ENCODE results near the gene FAM222A.

FAM222A gene

DNA sequence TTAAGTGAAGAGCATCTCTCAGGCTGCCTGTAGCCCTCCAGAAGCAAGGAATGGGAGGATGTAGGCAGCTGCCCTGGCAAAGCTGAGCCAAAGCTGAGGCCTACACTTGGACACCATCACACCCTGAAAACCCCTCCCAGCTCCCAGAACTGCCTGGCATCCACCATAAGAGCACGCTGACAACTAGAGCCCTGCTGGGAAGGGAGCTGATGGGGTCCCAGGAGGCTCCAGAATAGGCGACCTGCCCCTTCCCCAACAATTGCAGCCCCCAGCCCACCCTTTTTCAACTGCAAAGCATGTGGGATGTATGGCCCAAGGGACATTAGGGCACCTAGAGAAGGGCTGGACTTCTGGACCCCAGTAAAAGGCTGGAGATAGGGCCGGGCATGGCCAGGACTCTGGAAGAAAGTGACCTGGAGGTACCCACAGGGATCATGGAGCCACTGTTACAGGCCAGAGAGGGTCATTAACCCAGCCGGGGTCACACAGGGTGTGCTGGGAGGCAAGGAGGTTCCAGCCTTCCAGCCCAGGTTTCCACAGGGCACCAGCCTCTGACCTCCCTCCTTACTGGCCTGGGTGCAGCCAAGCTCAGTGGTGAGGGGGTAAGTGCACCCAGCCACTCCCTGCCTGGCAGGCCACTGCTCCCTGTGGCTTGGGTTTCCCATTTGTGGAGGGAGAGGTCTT, 27.8 kb downstream of the FAM222A start:
- no peak for DNase-seq
- Histone ChIP-seq H4K20me1 (ENCODE audit: insufficient read depth, low read length) (no peaks in the 10 kb centered on the region), H2AFZ (ENCODE audit: low read length) (no peak overlapping the region), H3F3A (ENCODE audit: insufficient read depth, low read length) (no peaks in the 10 kb centered on the region), H3K4me2 (ENCODE audit: low read depth, low read length) (no peak overlapping the region), H3K9ac (ENCODE audit: low read length) (no peak overlapping the region), H3K4me1 (ENCODE audit: low read length) (no peaks in the 10 kb centered on the region), H3K27me3 (replicated peaks; ENCODE audit: insufficient read depth, low read length) (no peaks in the 10 kb centered on the region), H3K9me3 (replicated peaks; ENCODE audit: insufficient read depth, low read length) (no peaks in the 10 kb centered on the region), H3K79me2 (ENCODE audit: low read length) (no peaks in the 10 kb centered on the region), H3K36me3 (replicated peaks; ENCODE audit: insufficient read depth, low read length) (no peaks in the 10 kb centered on the region), H3K9me2 (replicated peaks; ENCODE audit: insufficient read depth, low read length) (no peaks in the 10 kb centered on the region), H3K27ac (ENCODE audit: low read length) (no peak overlapping the region), H3K4me3 (ENCODE audit: low read length) (no peak overlapping the region)
- no peak for TF ChIP-seq EZH2phosphoT487 (IDR thresholded peaks at IDR 0.05; ENCODE audit: low read length)
- TF ChIP-seq, protein P1, sequence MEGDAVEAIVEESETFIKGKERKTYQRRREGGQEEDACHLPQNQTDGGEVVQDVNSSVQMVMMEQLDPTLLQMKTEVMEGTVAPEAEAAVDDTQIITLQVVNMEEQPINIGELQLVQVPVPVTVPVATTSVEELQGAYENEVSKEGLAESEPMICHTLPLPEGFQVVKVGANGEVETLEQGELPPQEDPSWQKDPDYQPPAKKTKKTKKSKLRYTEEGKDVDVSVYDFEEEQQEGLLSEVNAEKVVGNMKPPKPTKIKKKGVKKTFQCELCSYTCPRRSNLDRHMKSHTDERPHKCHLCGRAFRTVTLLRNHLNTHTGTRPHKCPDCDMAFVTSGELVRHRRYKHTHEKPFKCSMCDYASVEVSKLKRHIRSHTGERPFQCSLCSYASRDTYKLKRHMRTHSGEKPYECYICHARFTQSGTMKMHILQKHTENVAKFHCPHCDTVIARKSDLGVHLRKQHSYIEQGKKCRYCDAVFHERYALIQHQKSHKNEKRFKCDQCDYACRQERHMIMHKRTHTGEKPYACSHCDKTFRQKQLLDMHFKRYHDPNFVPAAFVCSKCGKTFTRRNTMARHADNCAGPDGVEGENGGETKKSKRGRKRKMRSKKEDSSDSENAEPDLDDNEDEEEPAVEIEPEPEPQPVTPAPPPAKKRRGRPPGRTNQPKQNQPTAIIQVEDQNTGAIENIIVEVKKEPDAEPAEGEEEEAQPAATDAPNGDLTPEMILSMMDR (IDR thresholded peaks at IDR 0.05; ENCODE audit: low read length) = no peak
- TF ChIP-seq EZH2 (optimal IDR thresholded peaks at IDR 0.05; ENCODE audit: low read depth, low read length) = no peak

DNA sequence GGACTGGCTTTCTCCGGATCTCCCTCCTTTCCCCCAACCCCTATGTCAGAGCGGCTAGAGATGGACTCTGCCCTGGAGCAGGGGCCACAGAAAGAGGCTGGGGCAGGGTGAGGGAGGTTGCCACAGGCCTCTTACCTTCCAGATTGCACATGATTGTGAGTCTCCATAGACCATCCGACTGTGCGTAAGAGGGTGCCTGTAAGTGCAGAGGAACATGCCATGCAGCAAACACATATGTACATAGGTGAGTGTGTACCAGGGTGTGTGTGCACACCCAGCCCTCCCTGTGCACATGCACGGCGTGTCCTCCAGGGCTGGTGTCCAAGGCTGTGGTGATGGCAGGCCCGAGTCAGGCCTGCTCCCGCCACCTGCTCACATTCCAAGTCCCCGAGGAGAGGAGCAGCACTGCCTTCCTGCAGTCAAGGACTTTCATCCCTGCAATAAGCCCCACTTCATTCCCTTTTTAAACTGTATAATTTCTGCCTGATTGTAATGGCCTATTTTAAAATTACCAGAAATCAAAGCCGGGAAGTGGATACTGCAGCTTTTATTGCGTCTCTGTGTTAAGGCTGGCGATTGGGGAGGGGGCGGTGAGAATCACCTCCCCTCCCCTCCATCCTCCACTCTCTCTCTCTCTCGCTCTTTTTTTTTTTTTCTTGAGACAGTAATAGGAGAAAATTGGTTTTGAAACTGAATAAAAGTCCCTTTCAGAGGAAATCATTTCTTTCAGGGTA, 28.5 kb downstream of the FAM222A start:
- Histone ChIP-seq H3F3A (ENCODE audit: insufficient read depth, low read length) (no peaks in the 10 kb centered on the region), H3K9ac (ENCODE audit: low read length) (no peak overlapping the region), H3K4me3 (ENCODE audit: low read length) (no peak overlapping the region), H3K4me1 (ENCODE audit: low read length) (no peaks in the 10 kb centered on the region), H4K20me1 (ENCODE audit: insufficient read depth, low read length) (no peaks in the 10 kb centered on the region), H2AFZ (ENCODE audit: low read length) (no peak overlapping the region), H3K9me3 (replicated peaks; ENCODE audit: insufficient read depth, low read length) (no peaks in the 10 kb centered on the region), H3K27me3 (replicated peaks; ENCODE audit: insufficient read depth, low read length) (no peaks in the 10 kb centered on the region), H3K4me2 (ENCODE audit: low read depth, low read length) (no peak overlapping the region), H3K36me3 (replicated peaks; ENCODE audit: insufficient read depth, low read length) (no peaks in the 10 kb centered on the region), H3K9me2 (replicated peaks; ENCODE audit: insufficient read depth, low read length) (no peaks in the 10 kb centered on the region), H3K27ac (ENCODE audit: low read length) (no peak overlapping the region), H3K79me2 (ENCODE audit: low read length) (no peaks in the 10 kb centered on the region)
- DNase-seq = no peak
- TF ChIP-seq EZH2 (optimal IDR thresholded peaks at IDR 0.05; ENCODE audit: low read depth, low read length) = no peak
- TF ChIP-seq, protein P1 (IDR thresholded peaks at IDR 0.05; ENCODE audit: low read length) = no peak
- no peak for TF ChIP-seq EZH2phosphoT487 (IDR thresholded peaks at IDR 0.05; ENCODE audit: low read length)

DNA sequence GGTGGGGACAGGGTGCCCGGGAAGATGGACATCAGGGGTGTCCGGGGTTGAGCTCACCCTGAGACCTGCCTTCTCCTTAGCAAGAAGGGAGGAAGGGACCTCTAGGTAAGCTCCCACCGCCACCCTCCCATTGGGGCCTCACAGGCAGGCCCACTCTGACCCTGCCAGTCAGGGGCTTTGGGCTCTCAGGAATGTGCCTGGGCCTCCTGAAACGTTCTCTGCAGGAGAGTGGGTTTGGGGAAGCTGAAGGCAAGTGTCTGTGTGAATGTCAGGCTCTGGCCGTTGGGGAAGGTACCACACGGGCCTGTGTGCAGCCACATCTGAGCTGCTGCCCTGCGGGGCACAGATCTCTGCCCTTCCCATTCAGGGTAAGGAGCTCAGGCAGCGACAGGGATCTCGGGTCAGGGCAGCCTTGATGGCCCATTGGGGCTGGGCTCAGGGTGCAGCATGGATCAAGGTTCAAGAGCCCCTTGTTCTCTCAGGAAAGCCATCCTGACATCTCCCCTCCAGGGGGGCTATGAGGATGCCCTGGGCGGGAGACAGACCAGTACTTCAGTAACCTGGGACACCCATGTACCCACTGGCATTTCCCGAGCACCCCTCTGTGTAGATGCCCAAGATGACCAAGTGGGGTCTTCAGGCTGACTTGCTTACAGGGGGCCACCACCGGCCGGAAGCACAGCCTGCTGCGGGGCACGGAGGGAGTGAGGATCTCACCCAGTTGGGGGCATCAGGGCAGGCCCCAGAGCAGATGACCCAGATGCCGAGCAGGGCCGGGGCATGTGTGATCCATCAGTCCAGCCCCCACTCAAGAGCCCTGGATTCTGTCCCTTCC, 29.7 kb downstream of the FAM222A start:
- Histone ChIP-seq H3K27me3 (replicated peaks; ENCODE audit: insufficient read depth, low read length) (no peaks in the 10 kb centered on the region), H3K4me3 (ENCODE audit: low read length) (no peak overlapping the region), H3K4me2 (ENCODE audit: low read depth, low read length) (no peak overlapping the region), H4K20me1 (ENCODE audit: insufficient read depth, low read length) (no peaks in the 10 kb centered on the region), H3K36me3 (replicated peaks; ENCODE audit: insufficient read depth, low read length) (no peaks in the 10 kb centered on the region), H3F3A (ENCODE audit: insufficient read depth, low read length) (no peaks in the 10 kb centered on the region), H3K9ac (ENCODE audit: low read length) (no peak overlapping the region), H3K79me2 (ENCODE audit: low read length) (no peaks in the 10 kb centered on the region), H3K9me3 (replicated peaks; ENCODE audit: insufficient read depth, low read length) (no peaks in the 10 kb centered on the region), H3K4me1 (ENCODE audit: low read length) (no peaks in the 10 kb centered on the region), H3K9me2 (replicated peaks; ENCODE audit: insufficient read depth, low read length) (no peaks in the 10 kb centered on the region), H3K27ac (ENCODE audit: low read length) (no peak overlapping the region), H2AFZ (ENCODE audit: low read length) (no peak overlapping the region)
- DNase-seq = no peak
- no peak for TF ChIP-seq EZH2 (optimal IDR thresholded peaks at IDR 0.05; ENCODE audit: low read depth, low read length)
- TF ChIP-seq, protein P1 (IDR thresholded peaks at IDR 0.05; ENCODE audit: low read length) = no peak

Measured in MM.1S (cell line).